GM19240 (cell line): ENCODE data around the gene SHE.
"Not testable (repeated sequence)": the region's sequence is repeated elsewhere in the genome, so short reads cannot be mapped to it uniquely, and the experiment has no call there.

Experiments
- DNase-seq: peaks from one replicate; pipeline ENCODE4 v3.0.0; 2011; ENCODE audit warnings: low spot score; ENCODE audit not compliant: insufficient read length

Gene SHE

DNA sequence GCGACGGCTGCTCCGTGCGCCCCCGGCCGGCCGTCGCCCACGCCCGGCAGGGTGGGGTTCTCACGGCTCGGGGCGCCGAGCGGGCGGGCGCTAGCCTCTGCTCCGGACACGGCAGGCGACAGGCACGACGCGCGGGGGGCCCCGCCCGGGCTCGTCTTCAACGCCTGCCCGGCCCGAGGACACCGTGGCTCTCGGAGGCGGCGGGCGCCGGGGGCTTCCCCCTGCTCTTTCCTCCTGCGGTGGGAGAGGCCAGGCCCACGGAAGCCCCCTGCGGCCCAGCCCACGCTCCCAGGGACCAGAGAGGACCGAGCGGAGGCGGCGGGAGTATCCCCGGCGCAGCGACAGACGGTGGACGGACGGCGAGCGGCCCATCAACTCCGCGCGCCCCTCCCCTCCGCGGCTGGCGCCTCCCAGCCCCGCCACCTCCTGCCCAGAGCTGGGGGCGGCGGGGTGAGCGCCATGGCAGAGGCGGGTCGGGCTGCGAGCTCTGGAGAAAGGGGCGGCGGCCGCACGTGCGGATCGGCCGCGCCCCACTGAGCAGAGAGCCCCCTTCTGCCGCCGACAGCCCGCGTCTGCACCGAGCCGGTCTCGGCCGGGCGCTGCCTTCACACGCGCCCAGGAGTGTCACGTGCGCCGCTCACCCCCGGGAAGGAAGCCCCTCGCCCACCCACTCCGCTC, at the start of gene SHE, which contains the start of gene TDRD10:
SHE (minus strand) TSS at position 347 of the 678 bp plus-strand sequence. CDS start 386 bp downstream, outside the sequence.
TDRD10 (plus strand) TSS at position 154 of the 678 bp plus-strand sequence. CDS start 4,685 bp downstream, outside the sequence.
- no peak for DNase-seq

DNA sequence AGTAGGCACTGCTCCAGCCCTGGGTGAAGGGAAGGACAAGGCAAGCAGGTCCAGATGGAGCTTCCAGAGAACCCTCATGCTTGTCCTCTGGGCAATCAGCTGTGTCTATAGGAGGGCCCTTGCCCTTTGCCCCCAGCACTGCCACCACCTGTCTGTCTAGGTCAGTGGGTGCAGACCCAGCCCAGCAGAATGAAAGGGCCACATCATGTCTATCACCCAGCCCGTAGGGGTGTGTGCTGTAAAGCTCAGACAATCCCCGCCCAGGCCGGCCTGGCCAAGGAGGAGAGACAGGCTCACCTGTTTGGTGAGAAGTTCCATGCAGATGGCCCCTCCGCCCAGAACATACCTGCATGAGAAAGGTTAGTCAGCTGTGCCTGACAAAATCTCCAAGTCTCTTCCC, 49.3 kb upstream of the SHE start:
- no peak for DNase-seq

DNA sequence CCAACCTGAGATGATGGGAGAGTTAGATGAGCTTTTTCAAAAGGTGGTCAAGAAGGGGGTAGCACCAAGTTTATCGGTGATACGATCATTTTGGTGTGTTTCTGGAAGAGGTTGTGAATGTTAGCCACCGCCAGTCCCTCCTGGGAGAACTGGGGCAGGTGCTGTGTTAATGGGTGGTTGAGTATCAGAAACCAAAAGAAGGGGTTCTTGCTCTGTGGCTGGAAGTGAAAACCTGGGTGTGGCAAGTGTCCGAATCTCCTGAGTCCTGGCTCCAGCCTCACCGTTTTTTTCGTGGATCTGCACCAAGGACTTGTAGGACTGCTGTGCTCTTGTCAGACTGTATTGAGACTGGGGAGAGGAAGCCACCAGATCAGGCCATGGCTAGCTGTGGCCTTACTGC, 48.4 kb upstream of the SHE start:
- DNase-seq, result no peak

DNA sequence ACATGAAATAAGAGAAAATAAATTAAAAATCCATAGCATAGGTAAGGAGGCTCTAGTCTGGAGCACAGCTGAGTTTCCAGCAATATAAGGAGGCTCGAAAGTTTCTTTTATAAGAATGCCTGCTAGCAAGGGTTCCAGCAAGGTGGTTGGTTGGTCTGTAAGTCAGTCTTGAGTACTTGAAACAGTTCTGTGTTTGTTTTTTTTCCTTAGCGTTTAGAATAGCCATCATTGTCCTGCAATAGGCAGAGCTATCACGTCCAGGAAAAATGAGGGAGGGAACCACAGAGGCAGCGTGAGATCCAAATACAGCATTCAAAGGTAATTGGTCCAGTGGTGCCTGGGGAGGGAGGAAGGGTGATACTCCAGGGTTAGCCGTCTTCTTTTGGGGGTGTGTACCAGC, 47.9 kb upstream of the SHE start:
- DNase-seq, result no peak

DNA sequence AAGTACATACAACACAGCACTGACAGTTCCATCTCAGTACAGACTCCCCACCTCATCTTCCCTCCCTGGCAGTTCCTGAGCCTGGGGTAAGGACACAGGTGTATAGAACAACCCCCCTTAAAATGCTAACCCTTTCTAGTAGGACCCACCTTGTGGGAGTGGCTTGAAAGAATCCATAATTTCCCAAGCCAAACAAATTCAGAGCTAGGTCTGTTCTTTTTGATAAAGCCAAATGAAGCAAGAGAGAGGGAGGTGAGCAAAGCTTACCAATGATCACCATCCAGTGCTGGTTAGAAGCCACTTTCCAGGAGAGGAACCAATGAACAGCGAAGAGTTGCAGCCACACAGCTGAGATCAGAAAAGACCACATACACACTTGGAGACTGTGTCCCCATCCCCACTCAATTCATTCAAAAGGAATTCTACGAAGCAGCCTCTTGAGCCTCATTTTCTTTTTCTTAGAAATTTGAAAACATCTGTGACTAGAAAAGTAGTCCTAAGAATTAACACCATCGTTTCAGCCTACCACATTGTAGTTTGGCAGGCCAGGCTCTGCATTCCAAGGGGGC, 47.1 kb upstream of the SHE start:
- DNase-seq, result no peak

DNA sequence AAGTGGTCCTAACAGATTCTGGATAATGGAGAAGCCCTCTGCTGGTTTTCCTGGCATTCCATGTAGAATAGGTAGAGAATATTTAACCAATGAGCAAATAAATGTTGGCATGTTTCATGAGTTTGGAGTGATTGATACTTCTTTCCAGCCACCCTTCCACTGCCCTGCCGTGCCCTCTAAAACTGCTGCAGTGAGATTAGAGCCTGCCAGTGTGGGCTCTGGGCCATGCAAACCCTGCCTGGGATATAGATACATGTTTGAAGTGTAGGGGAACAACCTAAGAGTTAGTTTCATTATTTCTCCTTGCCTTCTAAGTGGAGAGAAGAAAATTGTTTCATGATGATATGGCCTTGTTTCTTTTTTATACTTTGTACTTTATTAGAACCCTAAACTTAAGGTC, 45.8 kb upstream of the SHE start:
- no peak for DNase-seq

DNA sequence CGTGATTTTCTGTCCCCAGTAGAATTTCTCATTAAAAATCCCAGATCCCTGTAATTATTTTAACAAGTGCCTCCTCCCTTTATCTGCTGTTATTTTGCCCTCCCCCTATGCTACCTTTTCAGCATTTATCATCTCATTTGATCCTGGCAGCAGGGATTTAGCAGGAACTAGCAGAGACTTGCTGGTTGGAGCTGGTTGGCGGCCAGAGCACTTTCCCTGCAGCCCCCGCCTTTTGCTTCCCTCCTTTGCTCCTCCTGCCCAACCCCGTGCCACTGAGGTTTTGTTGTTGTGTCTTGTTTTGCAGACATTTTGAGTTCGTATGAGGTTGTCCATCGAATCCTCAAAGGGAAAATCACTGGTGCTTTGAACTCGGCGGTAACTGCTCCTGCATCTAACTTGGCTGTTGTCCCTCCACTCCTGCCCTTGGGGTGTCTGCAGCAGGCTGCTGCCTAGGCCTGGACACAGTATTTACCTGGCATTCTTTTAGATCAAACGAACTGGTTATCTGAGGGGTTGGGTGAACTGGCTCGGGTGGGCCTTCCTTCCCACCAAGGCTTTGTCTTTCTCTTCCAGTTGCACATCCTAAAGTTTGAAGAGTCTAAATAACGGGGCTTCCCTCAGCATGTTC, 45.0 kb upstream of the SHE start:
- DNase-seq, result no peak

DNA sequence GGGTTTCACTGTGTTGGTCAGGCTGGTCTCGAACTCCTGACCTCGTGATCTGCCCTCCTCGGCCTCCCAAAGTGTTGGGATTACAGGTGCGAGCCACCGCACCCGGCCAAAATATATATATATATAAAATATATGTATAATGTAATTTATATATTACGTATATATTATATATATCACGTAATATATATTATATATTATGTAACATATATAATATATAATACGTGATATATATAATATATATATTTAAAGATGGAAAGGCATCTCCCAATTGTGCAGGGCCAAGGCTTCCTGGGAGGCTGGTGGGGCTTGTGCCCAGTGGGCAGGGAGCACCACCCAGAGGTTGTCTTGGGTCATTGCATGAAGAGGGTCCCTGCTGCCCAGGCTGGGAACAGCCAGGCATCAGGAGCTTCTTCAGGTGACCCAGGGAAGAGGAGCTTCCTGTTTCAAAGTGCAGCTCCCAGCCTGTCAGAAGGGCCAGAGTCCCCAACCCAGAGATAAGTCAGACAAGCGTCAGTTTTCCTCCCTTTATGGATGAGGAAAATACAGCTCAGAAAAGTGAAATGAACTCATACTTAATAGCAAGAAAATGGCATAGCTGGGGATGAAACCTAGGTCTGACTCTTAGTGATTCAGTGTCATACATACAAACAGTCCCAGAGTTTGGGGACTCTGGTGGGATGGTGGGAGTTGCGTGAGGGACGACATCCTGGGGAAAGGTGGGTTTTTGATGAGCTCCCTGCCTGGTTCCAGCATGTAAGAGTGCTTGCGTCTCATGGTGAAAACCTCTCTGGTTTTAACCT, 44.3 kb upstream of the SHE start:
- DNase-seq, result peak; percentile 62

DNA sequence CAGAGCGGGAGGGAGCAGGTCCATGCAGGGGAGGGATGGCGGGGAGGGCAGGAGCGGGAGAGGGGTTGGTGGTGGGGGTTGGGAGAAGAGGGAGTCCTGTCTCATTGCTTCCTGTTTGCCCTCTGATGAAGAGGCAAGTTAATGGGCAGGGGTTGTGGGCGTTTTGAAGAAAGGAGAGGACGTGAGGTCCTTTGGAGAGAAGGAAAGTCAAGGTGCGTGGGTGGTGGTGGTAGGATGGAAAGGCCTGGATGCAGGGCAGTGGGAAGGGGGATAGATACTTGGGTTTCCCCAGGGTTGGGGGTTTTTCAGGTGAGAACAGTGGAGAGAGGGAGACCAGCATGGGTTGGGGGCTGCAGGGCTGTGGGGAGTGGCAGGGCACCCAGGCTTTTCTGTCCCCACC, 39.0 kb upstream of the SHE start:
- no peak for DNase-seq

DNA sequence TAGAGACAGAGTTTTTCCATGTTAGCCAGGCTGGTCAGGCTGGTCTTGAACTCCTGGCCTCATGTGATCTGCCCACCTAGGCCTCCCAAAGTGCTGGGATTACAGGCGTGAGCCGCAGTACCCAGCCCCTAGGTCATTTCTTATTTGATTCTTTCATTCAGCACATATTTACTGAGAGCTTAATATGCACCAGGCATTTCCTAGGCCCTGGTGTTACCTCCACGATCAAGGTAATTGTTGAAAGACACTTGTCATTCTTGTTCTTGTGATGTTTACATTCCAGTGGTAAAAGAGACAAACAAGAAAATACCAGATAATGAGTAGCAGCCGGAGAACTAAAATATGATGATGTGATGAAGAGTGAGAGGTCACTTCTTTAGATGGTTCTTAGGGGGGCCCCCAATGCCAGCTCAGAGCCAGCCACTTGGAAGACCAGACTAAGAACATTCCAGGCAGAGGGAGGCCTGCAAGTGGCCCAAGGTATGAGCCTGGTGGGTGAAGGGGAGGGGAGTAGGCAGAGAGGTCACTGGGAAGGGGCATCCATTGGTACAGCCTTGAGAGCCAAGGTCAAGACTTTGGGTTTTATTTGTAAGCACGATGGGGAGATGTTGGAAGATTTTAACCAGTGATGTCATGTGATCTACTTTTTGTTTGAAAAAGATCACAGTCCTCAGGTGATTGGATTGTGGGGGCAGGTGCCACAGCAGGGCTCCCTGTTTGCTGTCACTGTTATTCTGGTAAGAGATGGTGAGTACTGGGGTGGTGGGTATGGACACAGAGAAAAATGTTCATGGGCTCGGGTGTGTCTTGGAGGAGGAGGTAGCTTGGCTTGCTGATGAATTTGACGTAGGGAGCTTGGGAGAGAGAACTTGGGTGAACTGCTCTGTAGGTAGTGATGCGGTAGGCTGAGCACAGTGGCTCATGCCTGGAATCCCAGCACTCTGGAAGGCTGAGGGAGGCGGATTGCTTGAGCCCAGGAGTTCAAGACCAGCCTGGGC, 37.6 kb upstream of the SHE start:
- no peak for DNase-seq

DNA sequence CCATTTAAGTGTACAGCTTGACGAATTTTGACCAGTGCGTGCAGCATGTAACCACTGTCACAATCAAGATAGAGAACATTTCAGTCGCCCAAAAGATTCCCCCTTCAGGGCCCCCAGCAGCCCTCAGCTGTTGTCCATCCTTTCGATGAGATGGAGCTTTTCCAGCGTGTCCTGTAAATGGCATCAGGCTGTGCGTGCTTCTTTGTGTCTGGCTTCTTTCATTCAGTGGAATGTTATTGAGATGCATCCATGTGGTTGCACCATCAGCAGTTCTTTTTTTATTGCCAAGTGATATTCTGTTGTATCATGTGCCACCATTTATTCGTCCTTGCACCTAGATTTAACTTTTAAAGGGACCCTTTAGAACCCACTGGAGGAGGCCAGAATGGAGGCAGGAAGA, 34.4 kb upstream of the SHE start:
- no peak for DNase-seq

DNA sequence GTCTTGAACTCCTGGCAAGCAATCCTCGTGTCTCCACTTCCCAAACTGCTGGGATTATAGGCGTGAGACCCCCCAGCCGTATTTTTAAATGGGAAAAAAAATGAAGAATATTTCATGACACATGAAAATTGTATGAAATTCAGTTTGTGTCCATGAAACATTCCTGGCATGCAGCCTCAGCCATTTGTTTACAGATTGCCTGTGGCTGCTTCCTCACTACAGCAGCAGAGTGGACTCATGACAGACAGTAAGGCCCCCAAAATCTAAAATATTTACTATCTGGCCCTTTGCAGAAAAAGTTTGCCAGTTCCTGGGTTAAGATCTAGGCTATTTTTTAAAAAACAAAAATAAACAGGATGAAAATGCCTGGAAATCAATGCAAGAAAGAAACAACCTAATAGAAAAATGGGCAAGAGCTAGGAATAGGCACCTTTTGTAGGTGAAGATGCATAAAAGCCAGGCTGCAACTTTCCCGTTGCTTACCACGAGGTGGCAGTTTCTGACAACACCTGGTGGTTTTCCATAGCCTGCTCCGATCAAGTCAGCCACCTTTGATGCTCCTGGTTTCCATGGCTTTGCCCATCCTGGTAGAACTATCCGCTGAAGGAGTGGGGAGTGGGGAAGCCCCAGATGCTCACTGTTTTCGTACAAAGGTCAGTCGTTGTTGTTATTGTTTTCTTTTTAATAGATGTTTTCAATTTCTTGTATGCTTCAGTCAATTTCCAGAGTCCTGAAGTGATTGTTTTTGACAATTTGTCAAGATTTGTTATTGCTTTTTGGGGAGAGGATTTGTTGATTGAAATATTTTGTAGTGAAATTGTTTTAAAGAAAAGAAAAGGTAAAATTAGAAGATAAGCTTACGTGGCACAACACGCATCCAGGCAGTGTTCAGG, 32.0 kb upstream of the SHE start:
- DNase-seq, result no peak

DNA sequence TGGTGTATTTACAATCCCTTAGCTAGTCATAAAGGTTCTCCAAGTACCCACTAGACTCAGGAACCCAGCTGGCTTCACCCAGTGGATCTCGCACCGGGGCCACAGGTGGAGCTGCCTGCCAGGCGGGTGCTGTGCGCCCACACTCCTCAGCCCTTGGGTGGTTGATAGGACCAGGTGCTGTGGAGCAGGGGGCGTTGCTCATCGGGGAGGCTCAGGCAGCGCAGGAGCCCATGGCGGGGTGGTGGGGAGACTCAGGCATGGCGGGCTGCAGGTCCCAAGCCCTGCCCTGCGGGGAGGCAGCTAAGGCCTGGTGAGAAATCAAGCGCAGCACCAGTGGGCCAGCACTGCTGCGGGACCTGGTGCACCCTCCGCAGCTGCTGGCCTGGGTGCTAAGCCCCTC, 29.7 kb upstream of the SHE start:
- not testable (repeated sequence) for DNase-seq

DNA sequence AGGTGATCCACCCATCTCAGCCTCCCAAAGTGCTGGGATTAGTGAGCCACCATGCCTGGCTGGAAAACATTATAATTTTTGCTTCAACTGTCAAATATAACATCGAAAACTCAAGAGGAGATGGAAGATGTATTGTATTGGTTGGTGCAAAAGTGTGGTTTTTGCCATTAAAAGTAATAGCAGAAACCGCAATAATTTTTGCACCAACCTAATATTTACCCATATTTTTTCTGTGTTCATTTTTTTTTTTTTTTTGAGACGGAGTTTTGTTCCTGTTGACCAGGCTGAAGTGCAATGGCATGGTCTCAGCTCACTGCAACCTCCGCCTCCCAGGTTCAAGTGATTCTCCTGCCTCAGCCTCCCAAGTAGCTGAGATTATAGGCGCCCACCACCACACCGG, 27.1 kb upstream of the SHE start:
- DNase-seq, result no peak

DNA sequence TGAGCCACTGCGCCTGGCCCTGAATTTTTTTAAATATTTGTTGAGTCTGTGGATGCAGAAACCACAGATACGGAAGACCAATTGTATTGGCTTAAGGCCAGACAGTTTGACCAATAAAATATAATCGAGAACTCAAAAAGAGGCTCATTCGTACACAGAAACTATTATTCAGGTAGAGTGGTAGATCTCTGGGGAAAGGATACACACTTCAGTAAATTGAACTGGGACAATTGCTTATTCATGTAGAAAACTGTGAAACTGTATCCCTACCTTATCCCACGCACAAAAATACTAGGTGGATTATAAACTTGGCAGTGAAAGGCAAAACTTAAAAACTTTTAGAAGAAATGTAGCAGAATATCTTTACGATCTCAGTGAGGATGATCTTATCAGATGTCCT, 25.0 kb upstream of the SHE start:
- no peak for DNase-seq

DNA sequence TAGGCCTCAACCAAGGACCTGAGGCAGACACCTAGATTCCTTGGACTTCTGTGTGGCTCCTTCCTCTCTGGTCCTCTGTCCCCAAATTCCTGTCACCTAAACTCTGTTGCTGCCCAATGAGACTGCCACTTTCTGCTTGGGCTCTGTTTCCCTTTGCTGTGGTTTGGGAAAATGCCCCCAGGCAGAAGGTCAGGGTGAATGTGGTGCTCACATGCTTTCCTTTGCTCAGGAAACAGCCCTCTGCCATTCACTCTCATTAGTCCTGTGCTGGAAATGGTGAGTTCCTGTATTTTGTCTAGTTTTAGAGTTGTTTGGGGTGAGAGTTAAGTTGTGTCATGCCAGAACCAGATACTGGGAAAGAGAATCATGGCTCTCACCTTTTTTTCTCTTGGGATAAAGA, 22.7 kb upstream of the SHE start:
- DNase-seq, result no peak

DNA sequence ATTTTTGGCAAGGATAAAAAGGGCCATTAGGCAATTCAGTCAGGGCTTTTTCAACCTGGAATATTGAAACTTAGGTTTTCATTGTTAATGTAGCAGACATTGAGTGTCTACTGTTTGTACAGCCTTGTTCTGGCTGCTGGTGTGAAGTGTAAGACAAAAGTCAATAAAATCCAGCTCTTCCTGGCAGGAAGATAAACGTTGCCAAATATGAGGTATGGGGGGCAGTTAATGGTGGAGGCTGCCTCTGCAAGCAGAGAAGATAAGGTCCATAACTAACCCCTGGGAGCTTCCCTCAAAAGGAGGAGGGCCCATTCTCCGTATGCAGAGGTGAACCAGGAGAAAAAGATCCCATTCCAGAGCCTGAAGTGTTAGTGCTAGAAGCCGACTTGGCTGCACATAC, 19.5 kb upstream of the SHE start:
- DNase-seq, result no peak

DNA sequence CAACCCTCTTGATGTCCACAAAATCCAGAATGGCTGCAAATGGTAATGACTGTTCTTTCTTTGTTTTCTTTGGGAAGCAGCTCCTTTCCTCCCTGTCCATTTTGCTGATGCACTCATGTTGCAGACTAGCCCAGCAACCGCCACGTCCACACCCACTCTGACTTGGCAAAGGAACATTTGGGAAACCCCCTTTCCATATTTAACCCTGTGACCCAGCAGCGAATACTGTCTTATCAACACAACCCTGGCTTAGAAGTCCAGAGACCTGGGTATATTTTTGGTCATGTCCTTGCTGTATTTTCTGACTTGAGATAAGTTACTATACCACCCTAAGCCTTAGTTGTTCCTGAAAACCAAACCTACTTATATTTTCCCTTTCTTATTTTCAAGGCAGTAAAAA, 18.1 kb upstream of the SHE start:
- DNase-seq, result no peak

DNA sequence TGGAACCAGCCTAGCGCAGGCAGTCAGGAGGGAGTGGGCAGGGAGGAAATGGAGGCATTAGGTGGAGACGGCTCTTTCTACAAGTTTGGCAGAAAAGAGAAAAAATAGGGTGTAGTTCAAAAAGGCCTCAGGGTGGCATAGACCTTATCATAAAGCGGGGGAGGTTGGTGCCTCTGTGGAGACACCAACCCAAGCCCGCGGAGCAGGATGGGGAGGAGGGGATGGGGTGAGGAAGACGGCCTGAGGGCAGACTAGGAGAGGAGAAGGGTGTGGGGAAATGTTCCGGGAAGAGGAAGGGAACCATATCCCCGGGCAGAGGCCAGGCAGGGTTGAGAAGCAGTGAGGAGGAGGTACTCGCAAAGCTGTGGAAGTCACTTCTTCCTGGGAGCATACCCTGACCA, 17.4 kb upstream of the SHE start:
- no peak for DNase-seq

DNA sequence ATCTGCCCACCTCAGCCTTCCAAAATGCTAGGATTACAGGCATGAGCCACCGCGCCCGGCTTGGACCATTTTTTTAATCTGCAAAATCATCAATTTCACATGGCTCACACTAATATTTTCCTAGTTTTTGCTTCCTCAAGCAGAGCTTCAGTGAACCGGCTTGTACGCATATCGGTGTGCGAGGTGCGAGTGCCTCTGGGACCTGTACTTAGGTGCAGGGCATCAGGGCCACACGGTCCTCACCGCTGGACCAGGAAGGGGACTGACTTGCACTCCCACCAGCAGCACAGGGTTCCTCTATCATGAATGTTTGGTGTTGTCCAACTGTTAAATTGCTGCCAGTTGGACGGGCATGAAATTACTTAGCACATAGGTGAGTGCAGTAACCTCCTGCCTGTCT, 15.4 kb upstream of the SHE start:
- no peak for DNase-seq
